Liver (tissue), 3 donors: Measurements from ENCODE around the gene GLUD1.
"Not testable (repeated sequence)": the region's sequence is repeated elsewhere in the genome, so short reads cannot be mapped to it uniquely, and the experiment has no call there.

Experiments
- GABPA ChIP-seq, 2 donors: IDR thresholded peaks in 1 of 2; conservative IDR thresholded peaks in 1 of 2; 2 replicates each; pipeline ENCODE4 v1.6.1; 2016; ENCODE audit warnings: antibody characterized with exemption in 2 of 2, mild to moderate bottlenecking in 1 of 2, moderate library complexity in 1 of 2
- HNF4A ChIP-seq, 2 donors: conservative IDR thresholded peaks; 2 replicates each; pipeline ENCODE4 v1.6.1; 2016; ENCODE audit warnings: antibody characterized with exemption in 2 of 2, mild to moderate bottlenecking in 2 of 2
- JUND ChIP-seq, 2 donors: IDR thresholded peaks; 2 replicates each; pipeline ENCODE4 v1.6.1; 2016; ENCODE audit warnings: antibody characterized with exemption in 2 of 2
- NR2F2 ChIP-seq: IDR thresholded peaks from 2 replicates; pipeline ENCODE4 v1.6.1; 2016; ENCODE audit warnings: antibody characterized with exemption
- RAD21 ChIP-seq, 2 donors: IDR thresholded peaks; 2 replicates each; pipeline ENCODE4 v1.6.1; 2016; ENCODE audit warnings: antibody characterized with exemption in 2 of 2, mild to moderate bottlenecking in 2 of 2
- RXRA ChIP-seq, 2 donors: IDR thresholded peaks; 2 replicates each; pipeline ENCODE4 v1.6.1; 2017 to 2018; ENCODE audit warnings: antibody characterized with exemption in 2 of 2, mild to moderate bottlenecking in 1 of 2
- SP1 ChIP-seq: IDR thresholded peaks from 2 replicates; pipeline ENCODE4 v1.6.1; 2018; ENCODE audit warnings: antibody characterized with exemption, mild to moderate bottlenecking
- TAF1 ChIP-seq: conservative IDR thresholded peaks from 2 replicates; pipeline ENCODE4 v1.6.1; 2016; ENCODE audit warnings: antibody characterized with exemption, mild to moderate bottlenecking
- YY1 ChIP-seq: IDR thresholded peaks from 2 replicates; pipeline ENCODE4 v1.6.1; 2016; ENCODE audit warnings: antibody characterized with exemption, mild to moderate bottlenecking
- TF ChIP-seq, protein P1 (sequence below): fragments of 150-350 bp; IDR thresholded peaks from 2 replicates; pipeline ENCODE4 v1.5.1; 2017; ENCODE audit warnings: improper control_type of control experiment, low read depth, low read length; ENCODE audit not compliant: missing input control
- TF ChIP-seq, protein P2 (sequence below): IDR thresholded peaks from 2 replicates; pipeline ENCODE4 v1.6.1; 2016; ENCODE audit warnings: antibody characterized with exemption
- TF ChIP-seq, protein P3 (sequence below): IDR thresholded peaks from 2 replicates; pipeline ENCODE4 v1.6.1; 2016; ENCODE audit warnings: antibody characterized with exemption, mild to moderate bottlenecking
- TF ChIP-seq, protein P4 (sequence below): IDR thresholded peaks from 2 replicates; pipeline ENCODE4 v1.6.1; 2016; ENCODE audit warnings: antibody characterized with exemption
- TF ChIP-seq, protein P5 (sequence below): IDR thresholded peaks from 2 replicates; pipeline ENCODE4 v1.6.1; 2016; ENCODE audit warnings: antibody characterized with exemption
- donor health status: healthy.
- donor health status: healthy.

DNA sequence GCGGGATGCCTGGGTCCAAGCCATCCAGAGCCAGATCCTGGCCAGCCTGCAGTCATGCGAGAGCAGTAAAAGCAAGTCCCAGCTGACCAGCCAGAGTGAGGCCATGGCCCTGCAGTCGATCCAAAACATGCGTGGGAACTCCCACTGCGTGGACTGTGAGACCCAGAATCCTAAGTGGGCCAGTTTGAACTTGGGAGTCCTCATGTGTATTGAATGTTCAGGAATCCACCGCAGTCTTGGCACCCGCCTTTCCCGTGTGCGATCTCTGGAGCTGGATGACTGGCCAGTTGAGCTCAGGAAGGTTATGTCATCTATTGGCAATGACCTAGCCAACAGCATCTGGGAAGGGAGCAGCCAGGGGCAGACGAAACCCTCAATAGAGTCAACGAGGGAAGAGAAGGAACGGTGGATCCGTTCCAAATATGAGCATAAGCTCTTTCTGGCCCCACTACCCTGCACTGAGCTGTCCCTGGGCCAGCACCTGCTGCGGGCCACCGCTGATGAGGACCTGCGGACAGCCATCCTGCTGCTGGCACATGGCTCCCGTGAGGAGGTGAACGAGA is 85.4 kb downstream of the GLUD1 start:
- not testable (repeated sequence) for TF ChIP-seq JUND (IDR thresholded peaks at IDR 0.05); GABPA (IDR thresholded peaks at IDR 0.05 in 1 of 2, conservative IDR thresholded peaks at IDR 0.05 in 1 of 2); TAF1; RAD21 (IDR thresholded peaks at IDR 0.05); SP1; YY1; NR2F2; RXRA (IDR thresholded peaks at IDR 0.05); HNF4A (conservative IDR thresholded peaks at IDR 0.05)
- TF ChIP-seq, protein P1, sequence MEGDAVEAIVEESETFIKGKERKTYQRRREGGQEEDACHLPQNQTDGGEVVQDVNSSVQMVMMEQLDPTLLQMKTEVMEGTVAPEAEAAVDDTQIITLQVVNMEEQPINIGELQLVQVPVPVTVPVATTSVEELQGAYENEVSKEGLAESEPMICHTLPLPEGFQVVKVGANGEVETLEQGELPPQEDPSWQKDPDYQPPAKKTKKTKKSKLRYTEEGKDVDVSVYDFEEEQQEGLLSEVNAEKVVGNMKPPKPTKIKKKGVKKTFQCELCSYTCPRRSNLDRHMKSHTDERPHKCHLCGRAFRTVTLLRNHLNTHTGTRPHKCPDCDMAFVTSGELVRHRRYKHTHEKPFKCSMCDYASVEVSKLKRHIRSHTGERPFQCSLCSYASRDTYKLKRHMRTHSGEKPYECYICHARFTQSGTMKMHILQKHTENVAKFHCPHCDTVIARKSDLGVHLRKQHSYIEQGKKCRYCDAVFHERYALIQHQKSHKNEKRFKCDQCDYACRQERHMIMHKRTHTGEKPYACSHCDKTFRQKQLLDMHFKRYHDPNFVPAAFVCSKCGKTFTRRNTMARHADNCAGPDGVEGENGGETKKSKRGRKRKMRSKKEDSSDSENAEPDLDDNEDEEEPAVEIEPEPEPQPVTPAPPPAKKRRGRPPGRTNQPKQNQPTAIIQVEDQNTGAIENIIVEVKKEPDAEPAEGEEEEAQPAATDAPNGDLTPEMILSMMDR = not testable (repeated sequence)
- TF ChIP-seq, protein P2, sequence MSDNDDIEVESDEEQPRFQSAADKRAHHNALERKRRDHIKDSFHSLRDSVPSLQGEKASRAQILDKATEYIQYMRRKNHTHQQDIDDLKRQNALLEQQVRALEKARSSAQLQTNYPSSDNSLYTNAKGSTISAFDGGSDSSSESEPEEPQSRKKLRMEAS = not testable (repeated sequence)
- TF ChIP-seq, protein P3, sequence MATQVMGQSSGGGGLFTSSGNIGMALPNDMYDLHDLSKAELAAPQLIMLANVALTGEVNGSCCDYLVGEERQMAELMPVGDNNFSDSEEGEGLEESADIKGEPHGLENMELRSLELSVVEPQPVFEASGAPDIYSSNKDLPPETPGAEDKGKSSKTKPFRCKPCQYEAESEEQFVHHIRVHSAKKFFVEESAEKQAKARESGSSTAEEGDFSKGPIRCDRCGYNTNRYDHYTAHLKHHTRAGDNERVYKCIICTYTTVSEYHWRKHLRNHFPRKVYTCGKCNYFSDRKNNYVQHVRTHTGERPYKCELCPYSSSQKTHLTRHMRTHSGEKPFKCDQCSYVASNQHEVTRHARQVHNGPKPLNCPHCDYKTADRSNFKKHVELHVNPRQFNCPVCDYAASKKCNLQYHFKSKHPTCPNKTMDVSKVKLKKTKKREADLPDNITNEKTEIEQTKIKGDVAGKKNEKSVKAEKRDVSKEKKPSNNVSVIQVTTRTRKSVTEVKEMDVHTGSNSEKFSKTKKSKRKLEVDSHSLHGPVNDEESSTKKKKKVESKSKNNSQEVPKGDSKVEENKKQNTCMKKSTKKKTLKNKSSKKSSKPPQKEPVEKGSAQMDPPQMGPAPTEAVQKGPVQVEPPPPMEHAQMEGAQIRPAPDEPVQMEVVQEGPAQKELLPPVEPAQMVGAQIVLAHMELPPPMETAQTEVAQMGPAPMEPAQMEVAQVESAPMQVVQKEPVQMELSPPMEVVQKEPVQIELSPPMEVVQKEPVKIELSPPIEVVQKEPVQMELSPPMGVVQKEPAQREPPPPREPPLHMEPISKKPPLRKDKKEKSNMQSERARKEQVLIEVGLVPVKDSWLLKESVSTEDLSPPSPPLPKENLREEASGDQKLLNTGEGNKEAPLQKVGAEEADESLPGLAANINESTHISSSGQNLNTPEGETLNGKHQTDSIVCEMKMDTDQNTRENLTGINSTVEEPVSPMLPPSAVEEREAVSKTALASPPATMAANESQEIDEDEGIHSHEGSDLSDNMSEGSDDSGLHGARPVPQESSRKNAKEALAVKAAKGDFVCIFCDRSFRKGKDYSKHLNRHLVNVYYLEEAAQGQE = not testable (repeated sequence)
- TF ChIP-seq, protein P4, sequence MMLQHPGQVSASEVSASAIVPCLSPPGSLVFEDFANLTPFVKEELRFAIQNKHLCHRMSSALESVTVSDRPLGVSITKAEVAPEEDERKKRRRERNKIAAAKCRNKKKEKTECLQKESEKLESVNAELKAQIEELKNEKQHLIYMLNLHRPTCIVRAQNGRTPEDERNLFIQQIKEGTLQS = not testable (repeated sequence)
- TF ChIP-seq, protein P5, sequence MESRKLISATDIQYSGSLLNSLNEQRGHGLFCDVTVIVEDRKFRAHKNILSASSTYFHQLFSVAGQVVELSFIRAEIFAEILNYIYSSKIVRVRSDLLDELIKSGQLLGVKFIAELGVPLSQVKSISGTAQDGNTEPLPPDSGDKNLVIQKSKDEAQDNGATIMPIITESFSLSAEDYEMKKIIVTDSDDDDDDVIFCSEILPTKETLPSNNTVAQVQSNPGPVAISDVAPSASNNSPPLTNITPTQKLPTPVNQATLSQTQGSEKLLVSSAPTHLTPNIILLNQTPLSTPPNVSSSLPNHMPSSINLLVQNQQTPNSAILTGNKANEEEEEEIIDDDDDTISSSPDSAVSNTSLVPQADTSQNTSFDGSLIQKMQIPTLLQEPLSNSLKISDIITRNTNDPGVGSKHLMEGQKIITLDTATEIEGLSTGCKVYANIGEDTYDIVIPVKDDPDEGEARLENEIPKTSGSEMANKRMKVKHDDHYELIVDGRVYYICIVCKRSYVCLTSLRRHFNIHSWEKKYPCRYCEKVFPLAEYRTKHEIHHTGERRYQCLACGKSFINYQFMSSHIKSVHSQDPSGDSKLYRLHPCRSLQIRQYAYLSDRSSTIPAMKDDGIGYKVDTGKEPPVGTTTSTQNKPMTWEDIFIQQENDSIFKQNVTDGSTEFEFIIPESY = not testable (repeated sequence)
